Stimulated activated CD4-positive, alpha-beta T cell treated with anti-CD3 and anti-CD28 coated beads, Interleukin-4, amount 100 ng/mL, for 48 hours (primary cell): Measurements from ENCODE around the gene SCTR.

Experiments used
- DNase-seq, 2 donors: peaks; one replicate each; pipeline ENCODE4 v3.0.0-alpha.2; 2020; ENCODE audit warnings: low read depth in 2 of 2

SCTR gene

DNA sequence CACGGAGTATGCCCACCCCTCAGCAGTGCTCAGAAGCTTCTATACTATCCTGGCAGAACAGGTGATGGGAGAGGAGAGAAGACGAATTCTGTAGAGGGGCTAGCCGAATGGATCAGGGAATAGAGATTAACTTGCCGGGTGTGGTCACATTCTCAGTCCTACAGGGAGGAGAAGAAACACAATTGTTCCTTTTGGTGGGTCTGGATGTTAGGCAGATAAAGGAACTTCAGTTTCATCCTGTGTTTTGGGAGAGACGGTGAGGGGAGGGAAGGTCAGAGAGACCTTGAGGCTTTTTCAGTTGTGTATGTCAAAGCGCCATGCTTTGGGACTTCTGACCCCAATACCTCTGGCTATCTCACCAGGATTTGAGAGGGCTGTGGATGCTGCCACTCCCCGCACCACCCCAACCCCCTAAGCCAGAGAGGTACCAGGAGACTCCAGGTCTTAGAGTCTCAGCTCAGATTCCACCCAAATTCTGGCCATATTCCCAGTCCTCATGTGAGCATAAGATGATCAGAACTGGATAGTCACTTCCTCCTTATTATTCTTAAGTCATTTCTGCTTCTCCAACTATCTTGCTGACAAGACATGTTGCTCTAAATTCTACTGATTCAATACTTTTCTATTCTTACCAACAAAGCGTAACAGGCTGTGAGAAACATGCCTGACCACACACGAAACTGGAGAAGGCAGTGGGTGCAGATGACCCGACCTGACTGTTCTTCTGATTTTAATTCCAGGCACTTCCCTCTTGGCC is 94.9 kb downstream of the SCTR start:
- DNase-seq, result no peak

DNA sequence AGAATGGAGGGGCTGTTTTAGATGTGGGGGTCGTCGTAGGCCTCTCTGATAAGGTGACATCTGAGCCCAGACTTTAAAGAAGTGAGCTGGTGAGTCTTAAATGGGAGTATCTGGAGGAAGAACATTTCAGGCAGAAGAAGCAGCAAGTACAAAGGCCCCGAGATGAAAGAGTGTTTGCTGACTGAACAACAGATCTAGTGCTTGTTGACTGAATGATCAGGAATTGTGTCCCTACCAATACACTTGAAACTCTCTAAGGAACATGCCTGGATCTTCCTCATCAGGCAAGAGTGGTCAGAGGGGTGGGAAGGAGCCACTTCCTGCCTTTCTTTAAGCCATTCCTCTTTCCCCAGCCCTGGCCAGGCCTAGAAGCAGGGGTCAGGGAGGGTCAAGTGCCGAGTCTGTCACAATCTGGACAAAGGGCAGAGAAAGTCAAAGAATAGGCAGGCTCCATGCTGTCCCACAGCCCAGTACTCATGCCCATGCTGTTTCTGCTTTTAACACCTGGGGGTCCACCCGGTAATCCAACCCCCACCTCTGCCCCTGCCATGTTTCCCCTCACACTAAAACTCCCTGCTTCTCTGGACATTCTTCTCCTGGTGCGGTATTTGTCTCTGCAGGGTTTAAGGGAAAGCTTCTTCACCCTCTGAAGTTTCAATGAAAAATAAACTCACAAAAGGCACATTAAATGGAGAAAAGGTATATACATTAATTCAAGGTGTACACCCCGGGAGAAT is 95.6 kb downstream of the SCTR start:
- no peak for DNase-seq

DNA sequence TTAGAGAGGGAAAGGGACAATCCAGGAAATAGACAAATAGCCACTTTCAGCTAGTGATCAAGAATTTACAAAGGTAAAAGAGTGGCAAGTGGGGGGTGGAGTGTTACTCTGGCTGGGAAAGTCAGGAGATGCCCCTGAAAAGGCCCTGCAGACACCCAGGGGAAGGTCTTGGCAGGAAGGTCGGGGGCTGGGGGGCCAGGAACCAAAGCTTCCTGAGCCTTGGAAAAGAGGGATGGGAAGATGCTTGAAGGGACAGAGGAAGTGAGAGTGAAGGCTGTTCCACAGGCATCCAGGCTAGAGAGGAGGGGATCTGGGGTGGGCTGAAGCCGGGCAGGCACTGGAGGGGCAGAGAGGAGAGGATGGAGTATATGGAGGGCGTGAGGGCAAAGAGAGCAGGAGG is 96.5 kb downstream of the SCTR start:
- DNase-seq, result no peak

DNA sequence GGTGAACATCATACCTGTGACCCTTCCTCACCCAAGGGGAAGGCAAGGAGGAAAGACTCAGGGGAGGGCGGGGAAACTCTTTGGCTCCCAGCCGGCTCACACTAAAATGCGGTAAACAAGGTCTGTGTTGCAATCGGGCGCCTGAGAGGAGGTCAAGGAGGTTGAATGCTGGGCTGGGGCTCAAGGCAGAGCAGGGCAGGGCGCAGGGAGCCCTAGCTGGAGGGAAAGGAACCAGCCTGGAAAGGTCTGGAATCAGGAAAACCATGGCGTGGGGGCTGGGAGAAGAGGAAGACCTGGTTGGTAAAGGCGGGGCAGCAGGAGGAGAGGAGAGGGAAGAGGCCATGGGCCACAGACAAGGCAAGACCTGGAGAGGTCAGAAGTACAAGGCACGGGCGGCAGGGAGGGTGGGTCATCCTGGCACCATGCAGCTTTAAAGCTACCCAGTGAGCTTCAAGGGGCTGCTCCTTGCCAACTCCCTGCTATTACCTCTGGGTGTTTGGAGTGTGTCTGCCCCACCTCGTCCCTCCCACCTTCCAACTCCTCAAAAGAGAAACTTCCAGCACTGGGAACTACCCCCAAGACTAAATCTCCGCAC is 97.4 kb downstream of the SCTR start:
- no peak for DNase-seq

DNA sequence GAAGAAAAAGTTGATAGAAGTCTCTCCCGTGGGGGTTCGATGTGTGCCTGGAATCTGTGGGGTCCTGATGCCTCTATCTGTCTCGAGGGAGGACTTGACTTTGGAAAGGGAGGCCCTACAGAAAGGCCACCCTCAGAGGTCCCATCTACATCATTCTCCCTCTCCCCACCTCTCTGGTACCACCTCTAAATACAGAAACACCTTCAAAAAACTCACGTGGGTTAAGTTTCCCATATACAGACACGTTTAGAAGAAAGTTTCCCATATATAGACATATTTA is 97.9 kb downstream of the SCTR start:
- no peak for DNase-seq

DNA sequence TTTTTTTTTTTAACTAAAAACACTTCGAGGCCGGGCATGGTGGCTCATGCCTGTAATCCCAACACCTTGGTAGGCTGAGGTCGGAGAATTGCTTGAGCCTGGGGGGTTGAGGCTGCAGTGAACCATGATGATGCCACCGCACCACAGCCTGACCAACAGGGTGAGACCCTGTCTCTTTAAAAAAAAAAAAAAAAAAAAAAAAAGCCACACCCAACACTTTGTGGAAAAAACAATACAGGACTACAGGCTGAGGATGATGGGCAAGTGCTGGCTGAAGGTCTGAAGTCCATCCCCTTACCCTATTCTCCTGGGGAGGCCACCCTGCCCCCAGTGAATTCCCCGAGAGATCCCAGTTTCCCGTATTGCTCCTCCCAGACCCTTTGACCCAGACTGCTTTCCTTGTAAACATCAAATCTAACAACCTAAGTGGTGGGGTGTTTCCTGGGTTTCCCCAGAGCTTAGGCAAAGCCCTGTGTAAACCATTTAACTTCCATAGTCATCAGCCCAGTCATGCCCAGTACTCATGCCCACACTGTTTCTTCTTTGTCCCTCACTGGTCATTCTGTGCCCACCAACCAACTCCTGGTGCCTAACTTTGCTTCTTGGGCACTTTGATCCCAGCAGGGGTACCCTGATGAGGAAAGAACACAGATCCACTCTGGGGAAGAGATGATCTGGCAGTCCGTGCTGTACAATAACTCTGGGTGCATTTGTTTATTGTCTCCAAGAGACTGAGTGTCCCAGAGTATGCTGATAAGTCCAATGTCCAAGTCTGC is 98.5 kb downstream of the SCTR start:
- DNase-seq, result no peak

DNA sequence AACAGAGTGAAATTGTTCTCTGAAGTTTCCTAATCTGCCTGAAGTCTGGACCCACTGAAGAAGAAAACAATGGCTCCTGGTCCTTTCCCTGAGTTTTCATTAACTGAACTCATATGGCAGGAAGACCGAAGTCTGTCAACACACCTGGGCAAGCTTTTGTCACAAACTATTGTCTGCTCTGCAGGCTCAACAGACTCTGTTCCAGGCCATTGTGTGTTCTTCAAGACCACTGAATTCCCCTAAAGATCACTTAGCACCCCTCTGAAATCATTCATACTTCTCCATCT is 99.2 kb downstream of the SCTR start:
- no peak for DNase-seq

DNA sequence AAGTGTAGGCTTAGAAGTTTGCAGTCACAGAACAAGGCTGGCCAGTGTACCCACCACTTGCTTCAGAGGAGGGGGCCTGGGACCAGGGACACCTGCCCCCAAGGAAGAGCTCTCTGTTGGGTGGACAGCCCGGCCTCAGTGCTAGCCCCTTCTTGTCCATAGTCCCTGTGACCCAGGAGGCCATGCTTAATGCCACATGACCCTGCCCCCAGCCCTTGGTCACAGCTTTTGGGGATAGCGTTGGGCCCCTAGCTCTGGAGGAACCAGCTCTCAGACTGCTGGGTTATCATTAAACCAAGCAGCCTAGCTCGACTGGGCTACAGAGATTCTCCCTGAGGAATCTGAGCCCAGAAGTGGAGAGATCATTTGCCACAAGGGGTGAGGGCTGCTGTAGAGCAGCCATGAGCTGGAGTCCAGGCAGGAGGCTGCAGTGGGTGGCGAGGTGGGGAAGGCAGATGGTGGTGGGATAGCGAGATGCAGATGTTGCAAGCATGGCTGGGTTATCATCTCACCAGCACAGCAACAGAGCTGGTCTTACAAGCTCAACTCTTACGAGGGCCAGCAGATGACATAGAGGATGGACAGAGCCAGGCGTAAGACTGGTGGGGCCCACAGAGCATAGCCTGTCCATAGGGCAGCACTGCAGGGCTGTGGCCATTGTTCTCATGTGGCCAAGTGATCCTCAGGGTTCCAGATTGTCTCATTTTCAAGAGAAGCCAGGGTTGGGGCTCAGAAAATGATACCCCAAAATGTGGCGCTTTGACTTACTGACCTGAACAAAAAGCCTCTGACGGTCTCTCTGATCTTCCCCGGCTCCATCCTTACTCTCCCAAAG is 99.8 kb downstream of the SCTR start:
- no peak for DNase-seq

DNA sequence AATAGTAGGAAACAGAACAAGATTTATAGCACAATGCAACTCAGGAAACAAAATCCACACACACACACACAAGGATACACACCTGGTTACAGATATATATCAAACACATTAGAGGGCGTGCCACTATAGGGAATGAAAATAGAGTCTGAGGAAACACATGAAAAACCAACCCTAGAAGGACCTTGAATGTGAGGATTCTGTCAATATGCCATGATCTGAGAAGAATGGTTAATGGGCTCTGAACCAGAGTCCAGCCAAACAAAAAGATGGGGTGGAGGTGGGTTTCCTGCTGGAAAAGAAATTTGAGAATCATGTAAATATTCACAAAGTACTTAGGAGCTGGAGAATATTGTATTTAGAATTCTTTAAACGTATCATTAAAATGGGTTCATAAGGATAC is 100.5 kb downstream of the SCTR start:
- DNase-seq, result no peak

DNA sequence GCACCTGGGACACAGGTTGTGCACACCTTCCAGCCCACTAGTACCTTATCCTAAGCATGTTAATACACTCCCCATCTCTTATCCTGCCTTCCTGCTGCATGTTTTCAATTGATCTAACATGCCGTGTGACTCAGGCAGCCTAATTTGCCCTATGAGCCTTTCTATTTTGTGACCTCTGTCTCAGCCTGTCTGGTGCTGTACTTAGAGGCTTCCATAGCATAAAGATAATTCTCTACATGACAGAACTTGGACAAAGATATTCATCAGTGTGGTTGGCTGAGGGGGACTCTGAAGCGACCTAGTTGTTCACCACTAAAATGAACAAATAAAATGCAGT is 101.2 kb downstream of the SCTR start:
- DNase-seq, result no peak

DNA sequence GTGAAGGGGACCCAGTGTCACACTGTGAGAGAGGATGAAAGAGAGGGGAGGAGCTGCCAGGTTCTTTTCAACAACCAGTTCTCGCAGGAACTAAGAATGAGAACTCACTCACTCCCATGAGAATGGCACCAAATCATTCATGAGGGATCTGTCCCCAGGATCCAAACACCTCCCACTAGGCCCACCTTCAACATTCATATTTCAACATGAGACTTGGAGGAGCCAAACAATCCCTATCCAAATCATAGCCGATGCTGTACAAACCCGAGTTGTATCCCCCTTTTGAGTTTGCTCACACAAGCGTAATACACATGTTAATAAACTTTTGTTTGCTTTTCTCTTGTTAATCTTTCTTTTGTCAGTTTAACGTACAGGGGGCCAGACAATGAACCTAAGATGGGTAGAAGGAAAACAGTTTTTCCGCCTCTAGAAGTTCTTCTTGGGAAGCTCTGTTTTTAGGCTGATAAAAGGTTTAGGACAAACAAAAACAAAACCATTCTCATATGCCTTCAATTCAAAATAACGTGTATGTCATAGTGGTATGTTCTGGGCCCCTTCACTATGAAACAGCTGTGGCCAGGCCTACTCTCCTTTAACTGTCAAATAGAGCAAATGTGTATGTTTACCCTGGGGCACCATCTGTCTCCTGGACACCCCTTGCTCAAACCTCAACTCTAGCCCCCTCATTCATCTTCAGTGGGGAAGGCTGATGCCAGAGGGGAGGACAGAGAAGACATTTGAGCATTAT is 101.7 kb downstream of the SCTR start:
- DNase-seq, result no peak

DNA sequence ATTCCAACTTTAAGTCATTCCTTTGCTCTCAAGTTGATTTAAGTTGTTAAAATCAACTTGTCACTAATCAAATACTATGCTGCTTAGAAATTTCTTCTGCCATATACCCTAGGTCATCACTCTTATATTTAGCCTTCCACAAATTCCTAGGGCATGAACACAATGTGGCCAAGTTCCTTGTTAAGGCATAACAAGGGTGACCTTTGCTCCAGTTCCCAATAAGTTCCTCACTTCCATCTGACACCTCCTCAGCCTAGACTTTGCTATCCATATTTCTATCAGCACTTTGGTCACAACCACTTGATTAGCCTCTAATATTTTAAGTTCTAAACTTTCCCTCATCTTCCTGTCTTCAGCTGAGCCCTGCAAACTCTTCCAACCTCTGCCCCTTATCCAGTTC is 102.5 kb downstream of the SCTR start:
- no peak for DNase-seq

DNA sequence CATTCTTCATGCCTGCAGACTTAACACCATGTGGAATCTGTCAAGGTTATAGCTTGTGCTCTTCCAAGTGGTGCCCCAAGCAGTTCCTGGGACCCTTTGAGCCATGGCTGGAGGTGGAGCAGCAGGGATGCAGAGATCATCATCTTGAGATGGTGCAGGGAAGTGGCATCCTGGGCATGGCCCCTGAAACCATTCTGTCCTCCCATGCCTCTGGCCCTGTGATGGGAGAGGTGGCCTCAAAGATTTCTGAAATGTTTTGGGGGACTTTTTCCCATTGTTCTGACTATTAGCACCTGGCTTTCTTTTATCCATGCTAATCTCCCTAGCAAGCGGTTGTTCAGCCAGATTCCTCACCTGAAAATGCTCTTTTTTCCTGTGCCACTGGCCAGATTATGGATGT is 103.0 kb downstream of the SCTR start:
- no peak for DNase-seq

DNA sequence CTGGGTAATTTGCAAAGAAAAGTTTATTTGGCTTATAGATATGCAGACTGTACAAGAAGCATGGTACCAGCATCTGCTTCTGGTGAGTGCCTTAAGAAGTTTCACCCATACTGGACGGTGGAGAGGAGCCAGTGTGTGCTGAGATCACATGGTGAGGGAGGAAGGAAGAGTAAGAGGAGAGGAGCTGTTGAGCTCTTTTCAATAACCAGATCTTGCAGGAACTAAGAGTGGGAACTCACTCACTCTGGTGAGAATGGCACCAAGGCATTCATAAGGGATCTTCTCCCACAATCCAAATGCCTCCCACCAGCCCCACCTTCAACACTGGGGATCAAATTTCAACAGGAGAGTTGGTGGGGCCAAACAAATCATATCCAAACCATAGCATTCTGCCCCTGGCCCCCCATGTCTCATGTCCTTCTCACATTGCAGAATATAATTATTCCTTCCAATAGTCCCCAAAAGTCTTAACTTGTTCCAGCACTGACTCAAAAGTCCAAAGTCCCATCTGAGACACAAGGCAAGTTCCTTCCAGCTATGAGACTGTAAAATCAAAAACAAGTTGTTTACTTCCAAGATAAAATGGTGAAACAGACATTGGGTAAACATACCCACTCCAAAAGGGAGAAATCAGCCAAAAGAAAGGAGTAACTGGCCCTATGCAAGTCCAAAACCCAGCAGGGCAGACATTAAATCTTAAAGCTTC is 104.3 kb downstream of the SCTR start:
- no peak for DNase-seq

DNA sequence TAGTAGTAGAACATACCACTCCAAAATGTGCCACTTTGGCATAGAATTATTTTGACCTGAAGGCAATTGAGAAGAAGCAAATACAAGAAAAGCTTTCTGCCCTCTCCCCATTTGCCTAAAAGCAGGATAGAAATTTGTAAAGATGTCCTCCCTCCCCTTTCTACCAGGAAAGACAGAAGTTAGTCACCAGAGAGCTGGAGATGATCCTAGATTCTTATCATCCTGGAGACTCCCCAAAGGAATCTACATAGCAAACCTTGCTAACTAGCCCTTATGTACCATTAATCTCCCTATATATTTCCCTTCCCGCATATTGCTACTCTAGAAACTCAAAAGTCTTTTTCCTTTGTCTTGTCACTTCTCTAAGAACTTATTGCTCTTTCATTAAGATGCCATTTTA is 105.2 kb downstream of the SCTR start:
- DNase-seq, result no peak

DNA sequence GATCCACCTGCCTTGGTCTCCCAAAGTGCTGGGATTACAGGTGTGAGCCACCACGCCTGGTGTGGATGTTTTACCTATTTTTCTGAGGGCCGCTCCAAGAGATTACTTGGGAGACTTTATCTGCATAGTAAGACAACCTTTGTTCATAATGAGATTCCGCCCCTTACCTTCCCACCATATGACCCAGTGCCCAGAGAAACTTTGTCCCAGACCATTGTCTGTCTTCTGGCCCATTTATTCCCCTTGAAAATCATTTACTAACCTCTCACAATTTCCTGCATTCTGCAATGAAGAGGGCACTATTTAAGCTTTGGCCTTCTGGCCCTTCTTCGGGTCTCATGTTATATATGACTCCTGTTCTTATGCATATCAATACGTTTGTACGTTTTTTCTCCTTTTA is 106.4 kb downstream of the SCTR start:
- no peak for DNase-seq

DNA sequence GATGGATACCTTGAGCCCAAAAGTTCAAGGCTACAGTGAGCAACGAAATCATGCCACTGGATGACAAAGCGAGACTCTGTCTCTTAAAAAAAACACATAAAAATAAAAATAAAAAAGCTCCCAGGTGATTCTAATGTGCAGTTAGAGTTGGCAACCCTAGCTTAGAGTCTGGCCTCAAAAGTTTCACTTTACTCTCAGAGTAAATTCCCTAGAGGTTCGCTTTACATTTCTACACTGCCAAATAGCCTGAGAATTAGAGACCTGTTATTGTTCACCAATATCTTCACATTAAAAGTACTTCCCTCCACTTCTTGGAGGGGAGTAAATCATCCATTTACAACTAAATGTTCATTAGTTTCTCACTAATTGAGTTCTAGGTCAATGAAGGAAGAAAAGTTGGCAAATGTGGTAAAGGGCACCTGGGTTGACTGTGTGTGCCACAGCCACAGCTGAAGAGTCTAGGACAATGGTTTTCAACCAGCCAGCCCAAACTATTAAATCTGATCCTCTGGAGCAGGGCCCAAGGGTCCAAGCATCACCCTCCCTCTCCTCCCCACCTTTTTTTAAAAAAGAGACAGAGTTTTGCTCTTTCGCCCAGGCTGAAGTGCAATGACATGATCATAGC is 107.9 kb downstream of the SCTR start:
- no peak for DNase-seq

DNA sequence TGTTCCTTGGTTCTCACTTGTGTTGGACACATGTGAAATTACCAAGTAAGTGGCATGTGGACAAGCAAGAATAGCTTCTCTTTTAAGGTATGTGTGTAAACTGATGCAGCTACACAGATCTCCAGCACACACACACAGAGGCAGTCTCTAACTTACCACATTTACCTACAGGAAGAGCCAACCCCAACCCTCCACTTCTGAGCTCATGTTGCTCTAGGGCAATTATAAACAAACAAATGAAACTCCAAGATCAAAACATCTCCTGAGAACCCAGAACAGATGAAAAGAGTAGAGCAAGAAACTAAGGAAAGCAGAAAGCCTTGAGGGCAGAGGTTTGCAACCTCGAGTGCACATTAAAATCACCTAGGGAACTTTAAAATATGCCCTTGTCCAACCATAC is 108.7 kb downstream of the SCTR start:
- DNase-seq, result no peak

DNA sequence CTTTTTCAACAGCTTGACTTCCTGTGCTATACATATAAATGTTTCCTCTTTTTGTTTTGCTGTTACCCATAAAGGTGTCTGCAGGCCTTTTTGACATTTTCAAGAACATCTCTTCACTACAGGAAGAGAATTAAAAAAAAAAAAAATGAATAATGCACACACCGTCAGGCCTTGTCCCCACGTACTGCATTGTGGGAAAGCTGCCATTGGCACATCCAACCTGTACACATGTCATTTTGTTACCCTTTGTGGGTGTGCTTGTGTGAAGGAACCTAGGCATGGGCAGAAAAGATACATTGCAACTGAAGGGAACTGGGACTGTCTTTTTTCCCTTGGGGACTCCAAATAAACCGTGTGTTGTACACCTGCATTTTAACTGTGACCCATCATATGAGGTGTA is 109.4 kb downstream of the SCTR start:
- DNase-seq, result no peak

DNA sequence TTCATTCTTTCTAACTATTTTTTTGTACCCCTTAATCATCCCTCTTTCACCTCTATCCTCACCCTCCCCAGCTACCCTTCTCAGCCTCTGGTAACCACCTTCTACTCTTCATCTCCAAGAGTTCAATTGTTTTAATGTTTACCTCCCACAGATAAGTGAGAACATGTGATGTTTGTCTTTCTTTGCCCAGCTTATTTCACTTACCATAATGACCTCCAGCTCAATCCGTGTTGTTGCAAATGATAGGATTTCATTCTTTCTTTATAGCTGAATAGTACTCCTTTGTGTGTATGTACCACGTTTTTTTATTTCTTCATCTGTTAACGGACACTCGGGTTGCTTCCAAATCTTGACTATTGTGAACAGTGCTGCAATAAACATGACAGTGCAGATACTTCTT is 114.8 kb downstream of the SCTR start:
- no peak for DNase-seq
